PFSK-1 (cell line): ENCODE measurements around the gene CCNG1.

Experiments
- SIN3A ChIP-seq: IDR thresholded peaks from 2 replicates; pipeline ENCODE4 v1.6.1; 2012; ENCODE audit warnings: mild to moderate bottlenecking, low read length, moderate library complexity, borderline replicate concordance; ENCODE audit not compliant: insufficient read depth
- TAF1 ChIP-seq: IDR thresholded peaks from 2 replicates; pipeline ENCODE4 v1.6.1; 2012; ENCODE audit warnings: low read length, control low read depth, borderline replicate concordance; ENCODE audit not compliant: insufficient read depth
- TF ChIP-seq, protein P1 (sequence below), 2 experiments: IDR thresholded peaks; 2 replicates each; pipeline versions ENCODE4 v1.6.1 to v1.8.0; 2011 to 2012; ENCODE audit warnings: low read depth in 2 of 2, low read length in 2 of 2, control low read depth in 1 of 2, inconsistent platforms in 1 of 2, mild to moderate bottlenecking in 1 of 2, moderate library complexity in 1 of 2; ENCODE audit not compliant: insufficient read depth in 1 of 2

DNA sequence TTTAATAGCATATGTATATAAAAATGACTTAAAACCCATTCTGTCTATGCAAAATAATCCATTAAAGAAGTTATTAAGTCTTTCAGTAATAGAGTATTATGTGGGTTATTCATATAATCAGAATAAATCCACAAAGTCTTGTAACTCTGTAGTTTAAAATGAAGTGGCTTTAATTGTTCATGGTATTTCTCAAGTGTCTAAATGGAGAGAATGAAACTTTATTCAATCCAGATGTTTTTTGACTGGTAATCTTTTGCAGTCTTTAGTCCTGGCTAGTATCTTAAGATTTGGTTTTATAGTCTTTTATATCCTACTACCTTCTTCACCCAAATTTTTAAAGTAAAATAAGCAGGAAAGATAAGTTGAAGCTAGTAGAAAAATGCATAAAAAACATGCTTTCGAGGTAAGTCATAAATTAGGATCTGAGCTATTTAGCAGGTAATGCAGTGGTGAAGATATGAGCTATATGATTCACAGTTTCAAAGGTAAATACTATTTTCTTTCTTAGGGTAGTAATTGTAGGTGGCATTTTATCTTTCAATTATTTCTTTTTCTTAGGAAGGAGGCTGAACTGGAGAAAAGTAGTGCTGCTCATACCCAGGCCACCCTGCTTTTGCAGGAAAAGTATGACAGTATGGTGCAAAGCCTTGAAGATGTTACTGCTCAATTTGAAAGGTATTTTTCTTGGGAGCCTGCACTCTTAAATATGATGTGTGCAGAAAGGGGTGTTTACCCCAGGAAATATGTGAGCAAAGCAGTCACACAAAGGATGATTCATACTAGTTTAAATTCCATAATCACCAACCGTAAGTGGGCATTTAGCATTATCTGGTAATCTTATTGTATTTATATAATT, 41.0 kb downstream of the CCNG1 start:
- TF ChIP-seq, protein P1, sequence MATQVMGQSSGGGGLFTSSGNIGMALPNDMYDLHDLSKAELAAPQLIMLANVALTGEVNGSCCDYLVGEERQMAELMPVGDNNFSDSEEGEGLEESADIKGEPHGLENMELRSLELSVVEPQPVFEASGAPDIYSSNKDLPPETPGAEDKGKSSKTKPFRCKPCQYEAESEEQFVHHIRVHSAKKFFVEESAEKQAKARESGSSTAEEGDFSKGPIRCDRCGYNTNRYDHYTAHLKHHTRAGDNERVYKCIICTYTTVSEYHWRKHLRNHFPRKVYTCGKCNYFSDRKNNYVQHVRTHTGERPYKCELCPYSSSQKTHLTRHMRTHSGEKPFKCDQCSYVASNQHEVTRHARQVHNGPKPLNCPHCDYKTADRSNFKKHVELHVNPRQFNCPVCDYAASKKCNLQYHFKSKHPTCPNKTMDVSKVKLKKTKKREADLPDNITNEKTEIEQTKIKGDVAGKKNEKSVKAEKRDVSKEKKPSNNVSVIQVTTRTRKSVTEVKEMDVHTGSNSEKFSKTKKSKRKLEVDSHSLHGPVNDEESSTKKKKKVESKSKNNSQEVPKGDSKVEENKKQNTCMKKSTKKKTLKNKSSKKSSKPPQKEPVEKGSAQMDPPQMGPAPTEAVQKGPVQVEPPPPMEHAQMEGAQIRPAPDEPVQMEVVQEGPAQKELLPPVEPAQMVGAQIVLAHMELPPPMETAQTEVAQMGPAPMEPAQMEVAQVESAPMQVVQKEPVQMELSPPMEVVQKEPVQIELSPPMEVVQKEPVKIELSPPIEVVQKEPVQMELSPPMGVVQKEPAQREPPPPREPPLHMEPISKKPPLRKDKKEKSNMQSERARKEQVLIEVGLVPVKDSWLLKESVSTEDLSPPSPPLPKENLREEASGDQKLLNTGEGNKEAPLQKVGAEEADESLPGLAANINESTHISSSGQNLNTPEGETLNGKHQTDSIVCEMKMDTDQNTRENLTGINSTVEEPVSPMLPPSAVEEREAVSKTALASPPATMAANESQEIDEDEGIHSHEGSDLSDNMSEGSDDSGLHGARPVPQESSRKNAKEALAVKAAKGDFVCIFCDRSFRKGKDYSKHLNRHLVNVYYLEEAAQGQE (IDR thresholded peaks at IDR 0.05; ENCODE audit: insufficient read depth in 1 of 2, low read depth in 2 of 2, low read length in 2 of 2): no peak
- TF ChIP-seq TAF1: no peak
- no peak for TF ChIP-seq SIN3A
